NCI-H1694 (cell line): ENCODE measurements around the gene METRNL.
"Not testable (repeated sequence)": the region's sequence is repeated elsewhere in the genome, so short reads cannot be mapped to it uniquely, and the experiment has no call there.

ENCODE experiments used
- DNase-seq: peaks from one replicate; lab custom pipeline; 2025; lab: John Stamatoyannopoulos, UW

Gene METRNL, protein sequence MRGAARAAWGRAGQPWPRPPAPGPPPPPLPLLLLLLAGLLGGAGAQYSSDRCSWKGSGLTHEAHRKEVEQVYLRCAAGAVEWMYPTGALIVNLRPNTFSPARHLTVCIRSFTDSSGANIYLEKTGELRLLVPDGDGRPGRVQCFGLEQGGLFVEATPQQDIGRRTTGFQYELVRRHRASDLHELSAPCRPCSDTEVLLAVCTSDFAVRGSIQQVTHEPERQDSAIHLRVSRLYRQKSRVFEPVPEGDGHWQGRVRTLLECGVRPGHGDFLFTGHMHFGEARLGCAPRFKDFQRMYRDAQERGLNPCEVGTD

GRCh38 chr17:83079352-83079747, at the start of gene METRNL:
METRNL (plus strand) TSS chr17:83079609; CDS start chr17:83079816, 207 bp downstream.
- no peak for DNase-seq

DNA sequence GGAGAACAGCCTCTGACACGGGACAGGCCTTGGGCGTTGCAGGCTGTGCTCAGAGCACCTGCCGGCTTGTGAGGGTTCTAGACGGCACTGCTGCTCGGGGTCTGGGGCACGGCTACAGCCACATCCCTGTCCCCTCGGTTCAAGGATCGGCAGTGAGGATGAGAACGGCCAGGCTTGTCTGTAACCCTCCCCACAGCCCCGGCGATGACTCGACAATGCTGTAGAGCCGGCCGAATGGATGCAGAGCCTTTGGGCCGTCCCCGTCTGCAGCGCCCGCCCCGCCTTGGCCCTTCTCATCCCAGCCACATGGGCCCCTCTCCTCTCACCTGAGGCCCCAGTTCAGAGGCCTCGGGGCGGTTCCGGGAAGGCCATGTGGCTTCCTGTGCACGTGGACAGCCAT, 49.0 kb upstream of the METRNL start:
- no peak for DNase-seq

- no peak for DNase-seq
Measured at GRCh38 chr17:83031321-83031945, 48.0 kb upstream of the METRNL start.

- DNase-seq = not testable (repeated sequence)
Measured at GRCh38 chr17:83031946-83032451, 47.4 kb upstream of the METRNL start.

GRCh38 chr17:83032781-83033180, 46.6 kb upstream of the METRNL start:
- no peak for DNase-seq

GRCh38 chr17:83034525-83034924, 44.9 kb upstream of the METRNL start:
- no peak for DNase-seq

DNA sequence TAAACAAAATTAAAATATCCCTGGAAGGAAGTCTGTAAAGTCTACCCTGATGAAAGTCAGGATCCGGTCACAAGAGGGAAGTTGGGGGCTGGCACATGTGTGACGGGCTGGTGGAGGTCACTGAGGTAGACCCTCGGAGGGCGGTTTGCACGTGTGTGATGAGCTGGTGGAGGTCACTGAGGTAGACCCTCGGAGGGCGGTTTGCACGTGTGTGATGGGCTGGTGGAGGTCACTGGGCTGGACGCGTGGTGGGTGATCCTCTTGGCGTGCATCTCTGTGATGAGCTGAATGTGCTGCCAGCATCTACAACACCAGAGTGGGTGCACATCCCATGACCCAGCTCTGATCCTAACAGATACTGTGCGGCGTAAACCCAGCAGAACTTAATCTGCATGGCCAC, 43.7 kb upstream of the METRNL start:
- no peak for DNase-seq

- DNase-seq = no peak
Measured at GRCh38 chr17:83036193-83036592, 43.2 kb upstream of the METRNL start.

- no peak for DNase-seq
Measured at GRCh38 chr17:83036666-83037065, 42.7 kb upstream of the METRNL start.

- DNase-seq = no peak
Measured at GRCh38 chr17:83037084-83037873, 42.1 kb upstream of the METRNL start.

- no peak for DNase-seq
Measured at GRCh38 chr17:83037874-83038165, 41.6 kb upstream of the METRNL start.

GRCh38 chr17:83038983-83039382, 40.4 kb upstream of the METRNL start:
- DNase-seq = not testable (repeated sequence)

DNA sequence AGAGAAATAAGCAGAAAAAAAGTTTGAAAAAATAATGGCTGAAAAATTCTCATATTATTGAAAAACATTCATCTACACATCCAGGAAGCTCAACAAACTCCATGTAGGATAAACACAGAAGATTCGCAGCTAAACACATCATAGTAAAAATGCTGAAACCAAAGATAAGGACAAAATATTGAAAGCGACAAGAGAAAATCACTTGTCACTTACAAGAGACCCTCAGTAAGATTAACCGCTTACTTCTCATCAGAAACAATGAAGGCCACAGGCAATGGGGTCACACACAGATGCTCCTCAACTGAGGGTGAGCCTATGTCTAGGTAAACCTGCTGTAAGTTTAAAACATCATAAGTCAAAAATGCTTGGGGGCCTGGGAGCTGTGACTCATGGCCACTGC, 38.1 kb upstream of the METRNL start:
- DNase-seq = no peak

GRCh38 chr17:83042522-83043158, 36.8 kb upstream of the METRNL start:
- no peak for DNase-seq

GRCh38 chr17:83044479-83044878, 34.9 kb upstream of the METRNL start:
- not testable (repeated sequence) for DNase-seq

DNA sequence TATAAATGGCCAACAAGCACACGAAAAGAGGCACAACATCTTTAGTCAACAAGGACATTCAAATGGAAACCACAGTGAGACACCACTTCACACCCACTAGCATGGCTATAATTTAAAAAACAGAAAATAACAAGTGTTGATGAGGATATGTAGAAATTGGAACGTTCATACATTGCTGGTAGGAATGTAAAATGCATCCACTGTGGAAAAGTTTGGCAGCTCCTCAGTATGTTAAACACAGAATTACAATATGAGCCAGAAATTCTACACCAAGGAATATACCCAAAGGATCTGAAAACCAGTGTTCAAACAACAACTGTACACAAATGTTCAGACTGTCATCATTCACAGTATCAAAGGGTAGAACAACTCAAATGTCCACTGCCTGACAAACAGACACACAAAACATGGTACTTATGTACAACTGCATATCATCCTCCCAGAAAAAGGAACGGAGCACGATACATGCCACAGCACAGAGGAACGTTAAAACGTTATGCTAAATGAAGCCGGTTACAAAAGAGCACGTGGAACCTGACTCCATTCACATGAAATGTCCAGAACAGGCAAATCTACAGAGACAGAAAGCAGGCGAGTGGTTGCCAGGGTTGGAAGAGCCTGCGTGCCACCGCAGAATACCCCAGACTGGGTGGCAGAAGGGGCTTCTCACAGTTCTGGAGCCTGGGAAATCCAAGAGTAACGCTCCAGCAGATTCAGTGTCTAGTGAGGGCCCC, 32.8 kb upstream of the METRNL start:
- DNase-seq = no peak

DNA sequence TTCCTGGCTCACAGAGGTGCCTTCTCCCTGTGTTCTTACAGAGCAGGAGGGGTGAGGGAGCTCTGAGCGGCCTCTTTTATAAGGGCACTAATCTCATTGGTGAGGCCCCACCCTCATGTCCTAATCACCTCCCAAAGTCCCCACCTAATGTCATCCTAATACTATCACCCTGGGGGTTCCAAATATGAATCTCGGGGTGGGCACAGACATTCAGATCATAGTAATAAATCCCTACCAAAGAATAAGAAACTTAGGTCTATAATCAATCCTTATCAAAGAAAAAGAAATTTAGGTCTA, 32.3 kb upstream of the METRNL start:
- DNase-seq = no peak

GRCh38 chr17:83047818-83048475, 31.5 kb upstream of the METRNL start:
- DNase-seq = not testable (repeated sequence)

GRCh38 chr17:83050651-83051395, 28.6 kb upstream of the METRNL start:
- DNase-seq = no peak

DNA sequence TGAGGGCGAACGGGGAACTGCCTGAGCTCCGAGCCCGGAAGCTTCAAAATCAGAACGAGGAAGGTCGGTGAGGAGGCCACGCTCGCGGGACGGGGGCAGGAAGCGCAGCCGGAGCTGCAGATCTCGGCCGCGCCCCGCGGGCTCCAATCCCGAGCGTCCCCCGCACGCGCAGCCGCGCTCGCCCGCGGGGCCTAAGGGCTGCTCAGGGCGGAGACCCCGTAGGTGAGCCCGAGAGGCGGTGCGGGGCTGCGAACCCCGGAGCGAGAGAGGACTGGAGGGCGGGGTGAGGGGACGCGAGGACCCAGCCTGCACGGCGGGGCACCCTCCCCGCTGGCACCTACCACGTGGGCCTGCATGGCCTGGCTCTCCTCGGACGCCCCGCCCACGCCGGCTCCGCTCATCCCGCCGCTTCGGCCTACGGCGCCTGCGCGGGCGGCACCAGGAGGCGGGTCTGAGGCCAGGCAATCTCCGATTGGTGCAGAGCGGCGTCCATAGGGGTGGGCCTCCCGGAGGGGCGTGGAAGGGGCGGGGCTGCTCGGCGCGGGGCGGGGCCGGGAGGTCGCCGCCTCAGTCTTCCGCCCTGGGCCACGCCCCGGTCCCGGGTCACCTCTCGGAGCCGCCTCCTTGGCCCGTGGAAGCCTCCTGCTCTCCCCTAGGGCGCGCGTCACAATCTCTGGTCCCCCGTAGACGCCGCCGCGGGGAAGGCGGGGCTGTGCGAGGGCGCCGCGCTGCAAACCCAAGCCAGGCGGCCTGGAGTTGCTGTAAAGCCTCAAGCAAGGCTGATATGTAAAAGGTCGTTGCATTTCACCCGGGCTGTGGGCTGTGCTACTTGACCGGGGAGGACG, 27.8 kb upstream of the METRNL start:
- DNase-seq = no peak
